Measurements from ENCODE around the gene SIRT5. TPM values are rescaled to one million over a fixed set of nuclear protein-coding genes. Genes with fewer than 3 reads are reported as not detected.

SIRT5 gene
- total RNA-seq, 2 donors from 2014 or later, result 12.1 to 19.0 TPM

DNA sequence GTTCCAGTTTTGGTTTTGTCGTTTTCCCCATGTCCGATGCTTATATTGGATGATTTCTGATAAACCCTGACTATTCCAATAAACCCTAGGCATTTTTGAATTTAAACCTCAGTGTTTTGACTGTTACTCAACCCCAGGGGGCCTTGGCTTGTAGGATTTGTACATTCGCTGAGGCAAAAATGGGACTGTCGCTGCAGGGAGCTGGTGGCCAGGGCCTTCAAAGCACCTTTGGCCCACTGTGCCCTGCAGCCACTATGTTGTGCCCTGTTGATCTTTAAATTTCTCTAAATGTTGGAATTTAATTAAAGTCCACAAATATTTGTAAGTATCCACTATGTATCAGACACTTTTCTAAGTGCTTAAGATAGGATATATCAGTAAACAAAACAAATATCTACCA, 31.2 kb downstream of the SIRT5 start:
- peaks cover 40% of the 10 kb centered on the region for H3K36me3 Mint-ChIP-seq (ENCODE audit: low read depth)
- H3K9me3 Mint-ChIP-seq, result no peaks in the 10 kb centered on the region
- TF ChIP-seq, protein P1, sequence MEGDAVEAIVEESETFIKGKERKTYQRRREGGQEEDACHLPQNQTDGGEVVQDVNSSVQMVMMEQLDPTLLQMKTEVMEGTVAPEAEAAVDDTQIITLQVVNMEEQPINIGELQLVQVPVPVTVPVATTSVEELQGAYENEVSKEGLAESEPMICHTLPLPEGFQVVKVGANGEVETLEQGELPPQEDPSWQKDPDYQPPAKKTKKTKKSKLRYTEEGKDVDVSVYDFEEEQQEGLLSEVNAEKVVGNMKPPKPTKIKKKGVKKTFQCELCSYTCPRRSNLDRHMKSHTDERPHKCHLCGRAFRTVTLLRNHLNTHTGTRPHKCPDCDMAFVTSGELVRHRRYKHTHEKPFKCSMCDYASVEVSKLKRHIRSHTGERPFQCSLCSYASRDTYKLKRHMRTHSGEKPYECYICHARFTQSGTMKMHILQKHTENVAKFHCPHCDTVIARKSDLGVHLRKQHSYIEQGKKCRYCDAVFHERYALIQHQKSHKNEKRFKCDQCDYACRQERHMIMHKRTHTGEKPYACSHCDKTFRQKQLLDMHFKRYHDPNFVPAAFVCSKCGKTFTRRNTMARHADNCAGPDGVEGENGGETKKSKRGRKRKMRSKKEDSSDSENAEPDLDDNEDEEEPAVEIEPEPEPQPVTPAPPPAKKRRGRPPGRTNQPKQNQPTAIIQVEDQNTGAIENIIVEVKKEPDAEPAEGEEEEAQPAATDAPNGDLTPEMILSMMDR (conservative IDR thresholded peaks at IDR 0.05), result no peak
- 95 to 100% methylated on average over 2 to 4 of the region's 4 CpGs for WGBS, 2 experiments (ENCODE audit: insufficient coverage in 1 of 2, insufficient read length in 1 of 2)
- no peak overlapping the region for H3K27ac Mint-ChIP-seq
- no peak overlapping the region for H3K4me3 Mint-ChIP-seq
- no peak for DNase-seq
- no peak overlapping the region for H3K4me3 ChIP-seq (ENCODE audit: low read length)
- no peaks in the 10 kb centered on the region for H3K9me3 ChIP-seq (ENCODE audit: control insufficient read depth, low read length)
- H3K36me3 ChIP-seq (ENCODE audit: control insufficient read depth, insufficient read depth, low read length), result peaks cover 24% of the 10 kb centered on the region
- peaks cover 8% of the 10 kb centered on the region for H3K4me1 ChIP-seq (ENCODE audit: control insufficient read depth, insufficient read depth, low read length)
- H3K9ac ChIP-seq (ENCODE audit: extremely low read depth, low read length, poor library complexity, severe bottlenecking), result no peak overlapping the region
- no peak overlapping the region for H3K27ac ChIP-seq (ENCODE audit: low read depth, low read length)
- no peaks in the 10 kb centered on the region for H3K4me1 Mint-ChIP-seq
- H3K27me3 Mint-ChIP-seq (ENCODE audit: insufficient read depth), result no peaks in the 10 kb centered on the region
- no peaks in the 10 kb centered on the region for H3K27me3 ChIP-seq (ENCODE audit: control insufficient read depth, insufficient read depth, low read length, poor library complexity, severe bottlenecking)

DNA sequence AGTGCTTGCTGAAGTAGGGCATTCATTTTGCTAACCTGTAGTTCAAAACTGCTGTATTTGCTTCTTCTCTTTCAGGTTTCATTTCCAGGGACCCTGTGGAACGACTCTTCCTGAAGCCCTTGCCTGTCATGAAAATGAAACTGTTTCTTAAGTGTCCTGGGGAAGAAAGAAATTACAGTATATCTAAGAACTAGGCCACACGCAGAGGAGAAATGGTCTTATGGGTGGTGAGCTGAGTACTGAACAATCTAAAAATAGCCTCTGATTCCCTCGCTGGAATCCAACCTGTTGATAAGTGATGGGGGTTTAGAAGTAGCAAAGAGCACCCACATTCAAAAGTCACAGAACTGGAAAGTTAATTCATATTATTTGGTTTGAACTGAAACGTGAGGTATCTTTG, 37.3 kb downstream of the SIRT5 start:
- peaks cover 12% of the 10 kb centered on the region for H3K36me3 Mint-ChIP-seq (ENCODE audit: low read depth)
- WGBS, 2 experiments (ENCODE audit: insufficient coverage in 1 of 2, insufficient read length in 1 of 2), result 90 to 96% methylated on average over 4 of the region's 4 CpGs

DNA sequence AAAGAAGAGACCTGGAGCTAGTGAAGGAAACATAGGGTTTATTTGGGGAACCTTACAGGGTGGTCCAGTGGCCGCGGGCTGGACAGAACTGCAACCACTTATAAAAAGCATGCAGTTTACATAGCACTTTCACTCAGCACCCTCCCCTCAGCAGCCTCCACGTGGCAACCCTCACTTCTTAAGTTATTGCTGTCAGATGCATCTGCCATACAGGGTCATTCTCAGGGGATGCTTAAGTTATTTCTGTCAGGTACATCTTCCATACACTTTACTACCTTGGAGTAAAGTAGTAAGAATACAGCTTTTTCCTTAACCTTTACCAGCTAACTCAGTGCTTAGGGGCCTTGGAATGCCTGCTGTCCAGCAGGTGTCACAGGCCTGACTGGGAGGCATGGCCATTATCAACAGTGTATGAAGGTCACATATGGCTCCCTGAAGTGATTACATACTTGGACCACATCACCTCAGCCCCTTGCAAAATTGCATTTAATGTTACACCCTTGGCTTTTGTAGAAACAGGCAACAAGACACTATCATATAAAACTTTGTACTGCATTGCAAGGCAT, 38.7 kb downstream of the SIRT5 start:
- 67 to 81% methylated on average over 1 to 3 of the region's 3 CpGs for WGBS, 2 experiments (ENCODE audit: insufficient coverage in 1 of 2, insufficient read length in 1 of 2)
- H3K27ac ChIP-seq (ENCODE audit: low read depth, low read length), result no peak overlapping the region
- no peaks in the 10 kb centered on the region for H3K9me3 ChIP-seq (ENCODE audit: control insufficient read depth, low read length)
- TF ChIP-seq, protein P1 (conservative IDR thresholded peaks at IDR 0.05), result no peak
- Mint-ChIP-seq H3K27ac (no peak overlapping the region), H3K27me3 (ENCODE audit: insufficient read depth) (no peaks in the 10 kb centered on the region), H3K36me3 (ENCODE audit: low read depth) (peaks cover 17% of the 10 kb centered on the region), H3K4me1 (peaks cover 18% of the 10 kb centered on the region), H3K9me3 (no peaks in the 10 kb centered on the region), H3K4me3 (no peak overlapping the region)
- no peak overlapping the region for H3K9ac ChIP-seq (ENCODE audit: extremely low read depth, low read length, poor library complexity, severe bottlenecking)
- no peaks in the 10 kb centered on the region for H3K27me3 ChIP-seq (ENCODE audit: control insufficient read depth, insufficient read depth, low read length, poor library complexity, severe bottlenecking)
- H3K36me3 ChIP-seq (ENCODE audit: control insufficient read depth, insufficient read depth, low read length), result peaks cover 16% of the 10 kb centered on the region
- H3K4me1 ChIP-seq (ENCODE audit: control insufficient read depth, insufficient read depth, low read length), result peaks cover 3% of the 10 kb centered on the region
- DNase-seq, result no peak
- H3K4me3 ChIP-seq (ENCODE audit: low read length), result no peak overlapping the region

More for the DNA sequence above, 37.3 kb downstream of the SIRT5 start:
- no peaks in the 10 kb centered on the region for H3K9me3 ChIP-seq (ENCODE audit: control insufficient read depth, low read length)
- Mint-ChIP-seq H3K9me3 (no peaks in the 10 kb centered on the region), H3K27ac (no peak overlapping the region), H3K27me3 (ENCODE audit: insufficient read depth) (no peaks in the 10 kb centered on the region), H3K4me3 (no peak overlapping the region), H3K4me1 (peaks cover 15% of the 10 kb centered on the region)
- H3K27ac ChIP-seq (ENCODE audit: low read depth, low read length), result no peak overlapping the region
- TF ChIP-seq, protein P1 (conservative IDR thresholded peaks at IDR 0.05), result no peak
- no peaks in the 10 kb centered on the region for H3K27me3 ChIP-seq (ENCODE audit: control insufficient read depth, insufficient read depth, low read length, poor library complexity, severe bottlenecking)
- no peak for DNase-seq
- H3K36me3 ChIP-seq (ENCODE audit: control insufficient read depth, insufficient read depth, low read length), result peaks cover 9% of the 10 kb centered on the region
- no peak overlapping the region for H3K4me3 ChIP-seq (ENCODE audit: low read length)
- peaks cover 3% of the 10 kb centered on the region for H3K4me1 ChIP-seq (ENCODE audit: control insufficient read depth, insufficient read depth, low read length)
- no peak overlapping the region for H3K9ac ChIP-seq (ENCODE audit: extremely low read depth, low read length, poor library complexity, severe bottlenecking)
